ENCODE measurements around the gene FAM136A.

FAM136A gene

DNA sequence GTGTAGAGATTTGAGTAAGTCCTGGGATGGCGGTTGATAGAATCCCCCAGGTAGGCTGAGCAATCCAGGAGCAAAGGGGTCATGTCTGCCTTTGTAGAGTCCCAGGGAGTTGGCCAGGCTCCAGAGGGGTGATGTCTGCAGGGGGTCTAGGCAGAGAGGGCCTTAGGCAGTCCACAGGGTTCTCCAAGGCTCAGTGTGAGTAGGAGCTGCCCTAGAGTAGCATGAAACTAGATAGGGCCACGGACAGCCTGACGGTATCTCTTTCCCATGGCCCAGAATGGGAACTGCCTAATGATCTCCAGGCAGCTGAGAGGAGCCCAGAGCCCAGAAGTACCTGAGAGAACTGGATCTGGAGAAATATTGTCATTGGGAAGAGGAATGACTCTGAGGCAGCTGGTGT, 9.0 kb upstream of the FAM136A start:
- H3K14ac ChIP-seq (ENCODE audit: low read length in 2 of 2) = no peak overlapping the region
- H3K4me1 ChIP-seq (ENCODE audit: control insufficient read depth, insufficient read depth, low read depth, low read length) = no peaks in the 10 kb centered on the region
- WGBS = 92% methylated on average over 3 of the region's 3 CpGs

DNA sequence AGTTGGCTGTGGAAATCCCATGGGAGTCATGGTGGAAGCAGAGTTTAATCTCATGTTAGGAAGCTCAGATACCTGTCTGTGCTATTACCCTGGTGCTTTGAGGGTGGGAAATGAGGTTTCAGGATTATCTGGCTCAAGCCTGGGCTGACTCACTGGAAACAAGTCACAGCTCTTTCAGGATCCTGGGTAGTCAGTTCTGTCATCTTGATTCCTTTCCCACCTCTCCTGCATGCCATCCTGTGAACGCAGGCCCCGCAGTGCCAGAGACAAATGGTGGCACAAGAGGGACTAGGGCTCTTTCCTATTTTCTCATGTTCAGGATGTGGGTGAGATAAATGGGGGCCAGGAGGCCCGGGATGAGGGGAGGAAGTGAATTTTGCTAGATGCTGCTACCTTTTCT, 3.7 kb upstream of the FAM136A start:
- H2BK12ac ChIP-seq (ENCODE audit: low read length in 2 of 2) = no peak overlapping the region
- no peak overlapping the region for H3K9ac ChIP-seq (ENCODE audit: low read length)
- no peak overlapping the region for H4K91ac ChIP-seq (ENCODE audit: low read length)
- H3K18ac ChIP-seq (ENCODE audit: low read depth in 1 of 2, low read length in 2 of 2) = no peak overlapping the region
- peaks cover 9% of the 10 kb centered on the region for H3K79me1 ChIP-seq (replicated peaks; ENCODE audit: low read length, poor library complexity, severe bottlenecking)
- H3K4me2 ChIP-seq (ENCODE audit: low read length, poor library complexity, severe bottlenecking) = no peak overlapping the region
- H3K27ac ChIP-seq (ENCODE audit: low read length, poor library complexity, severe bottlenecking) = no peak overlapping the region
- WGBS = 46% methylated on average over 3 of the region's 3 CpGs
- peaks cover 4% of the 10 kb centered on the region for H3K4me1 ChIP-seq (ENCODE audit: control insufficient read depth, insufficient read depth, low read depth, low read length)
- H4K8ac ChIP-seq (ENCODE audit: low read length) = no peak overlapping the region
- H3K4ac ChIP-seq (ENCODE audit: low read depth in 1 of 2, low read length in 2 of 2) = no peak overlapping the region
- H3K9me3 ChIP-seq (ENCODE audit: control insufficient read depth, low read length) = no peaks in the 10 kb centered on the region
- DNase-seq = no peak
- H2BK15ac ChIP-seq (ENCODE audit: low read depth, poor library complexity, severe bottlenecking) = no peak overlapping the region
- H2BK5ac ChIP-seq (ENCODE audit: low read depth, low read length, poor library complexity, severe bottlenecking) = no peak overlapping the region
- no peak overlapping the region for H3K23ac ChIP-seq (ENCODE audit: low read length in 2 of 2)
- H3K4me3 ChIP-seq (ENCODE audit: insufficient read depth in 1 of 2, low read depth in 1 of 2, low read length in 2 of 2) = no peak overlapping the region
- peaks cover 0 to 9% of the 10 kb centered on the region in 2 experiments for H3K27me3 ChIP-seq (ENCODE audit: control insufficient read depth in 1 of 2, insufficient read depth in 1 of 2, low read length in 2 of 2)
- peaks cover 0 to 2% of the 10 kb centered on the region in 2 experiments for H3K36me3 ChIP-seq (ENCODE audit: control insufficient read depth in 1 of 2, insufficient read depth in 2 of 2, low read depth in 1 of 2, low read length in 2 of 2)
- H2BK120ac ChIP-seq (ENCODE audit: low read depth, low read length) = no peak overlapping the region
- H3K14ac ChIP-seq (ENCODE audit: low read length in 2 of 2) = no peak overlapping the region
- H2AK5ac ChIP-seq (ENCODE audit: low read length, severe bottlenecking) = no peak overlapping the region
- peak overlapping the region; percentile 47 for H2AFZ ChIP-seq (ENCODE audit: low read depth, low read length)

More for the DNA sequence above, 9.0 kb upstream of the FAM136A start:
- no peak overlapping the region for H4K8ac ChIP-seq (ENCODE audit: low read length)
- H3K18ac ChIP-seq (ENCODE audit: low read depth in 1 of 2, low read length in 2 of 2) = no peak overlapping the region
- no peak overlapping the region for H4K91ac ChIP-seq (ENCODE audit: low read length)
- no peak overlapping the region for H3K4ac ChIP-seq (ENCODE audit: low read depth in 1 of 2, low read length in 2 of 2)
- no peaks in the 10 kb centered on the region for H3K79me1 ChIP-seq (replicated peaks; ENCODE audit: low read length, poor library complexity, severe bottlenecking)
- no peak overlapping the region for H3K4me2 ChIP-seq (ENCODE audit: low read length, poor library complexity, severe bottlenecking)
- H2BK5ac ChIP-seq (ENCODE audit: low read depth, low read length, poor library complexity, severe bottlenecking) = no peak overlapping the region
- no peak for DNase-seq
- no peak overlapping the region for H3K4me3 ChIP-seq (ENCODE audit: insufficient read depth in 1 of 2, low read depth in 1 of 2, low read length in 2 of 2)
- no peaks in the 10 kb centered on the region for H3K36me3 ChIP-seq (ENCODE audit: control insufficient read depth in 1 of 2, insufficient read depth in 2 of 2, low read depth in 1 of 2, low read length in 2 of 2)
- no peak overlapping the region for H2BK12ac ChIP-seq (ENCODE audit: low read length in 2 of 2)
- H3K23ac ChIP-seq (ENCODE audit: low read length in 2 of 2) = no peak overlapping the region
- no peak overlapping the region for H2BK15ac ChIP-seq (ENCODE audit: low read depth, poor library complexity, severe bottlenecking)
- no peak overlapping the region for H2AFZ ChIP-seq (ENCODE audit: low read depth, low read length)
- peaks cover 0 to 15% of the 10 kb centered on the region in 2 experiments for H3K27me3 ChIP-seq (ENCODE audit: control insufficient read depth in 1 of 2, insufficient read depth in 1 of 2, low read length in 2 of 2)
- H3K27ac ChIP-seq (ENCODE audit: low read length, poor library complexity, severe bottlenecking) = no peak overlapping the region
- H3K9ac ChIP-seq (ENCODE audit: low read length) = no peak overlapping the region
- H2AK5ac ChIP-seq (ENCODE audit: low read length, severe bottlenecking) = no peak overlapping the region
- no peak overlapping the region for H2BK120ac ChIP-seq (ENCODE audit: low read depth, low read length)
- H3K9me3 ChIP-seq (ENCODE audit: control insufficient read depth, low read length) = no peaks in the 10 kb centered on the region

DNA sequence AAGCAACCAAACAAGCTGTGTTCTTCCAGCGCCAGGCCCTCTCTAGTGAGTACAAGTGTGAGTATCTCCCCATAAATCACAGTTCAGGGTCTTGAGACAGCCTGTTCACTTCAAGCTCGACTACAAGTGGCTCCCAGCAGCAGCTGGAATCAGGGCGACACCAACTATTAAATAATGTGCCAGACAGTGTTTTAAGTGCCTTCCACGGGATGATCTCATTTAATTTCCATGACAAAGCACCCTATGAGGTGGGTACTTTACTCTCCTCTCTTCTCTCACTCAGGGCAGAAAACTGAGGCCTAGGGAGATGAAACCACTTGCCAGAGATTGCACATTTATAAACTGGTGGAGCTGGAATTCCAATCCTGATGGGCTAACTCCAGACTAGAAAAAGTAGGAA, 2.6 kb upstream of the FAM136A start:
- no peak overlapping the region for H2AK5ac ChIP-seq (ENCODE audit: low read length, severe bottlenecking)
- no peak overlapping the region for H3K4me3 ChIP-seq (ENCODE audit: insufficient read depth in 1 of 2, low read depth in 1 of 2, low read length in 2 of 2)
- no peak overlapping the region for H3K9ac ChIP-seq (ENCODE audit: low read length)
- H3K9me3 ChIP-seq (ENCODE audit: control insufficient read depth, low read length) = no peaks in the 10 kb centered on the region
- 43% methylated on average over 4 of the region's 4 CpGs for WGBS
- no peak overlapping the region for H3K4ac ChIP-seq (ENCODE audit: low read depth in 1 of 2, low read length in 2 of 2)
- no peak overlapping the region for H3K23ac ChIP-seq (ENCODE audit: low read length in 2 of 2)
- no peak overlapping the region for H2BK120ac ChIP-seq (ENCODE audit: low read depth, low read length)
- H3K27ac ChIP-seq (ENCODE audit: low read length, poor library complexity, severe bottlenecking) = no peak overlapping the region
- H4K91ac ChIP-seq (ENCODE audit: low read length) = no peak overlapping the region
- no peak overlapping the region for H3K18ac ChIP-seq (ENCODE audit: low read depth in 1 of 2, low read length in 2 of 2)
- peaks cover 2 to 7% of the 10 kb centered on the region in 2 experiments for H3K36me3 ChIP-seq (ENCODE audit: control insufficient read depth in 1 of 2, insufficient read depth in 2 of 2, low read depth in 1 of 2, low read length in 2 of 2)
- no peak overlapping the region for H4K8ac ChIP-seq (ENCODE audit: low read length)
- no peak overlapping the region for H2BK5ac ChIP-seq (ENCODE audit: low read depth, low read length, poor library complexity, severe bottlenecking)
- H3K27me3 ChIP-seq (ENCODE audit: control insufficient read depth in 1 of 2, insufficient read depth in 1 of 2, low read length in 2 of 2) = peaks cover 0 to under 1% of the 10 kb centered on the region in 2 experiments
- H3K14ac ChIP-seq (ENCODE audit: low read length in 2 of 2) = no peak overlapping the region
- peaks cover 12% of the 10 kb centered on the region for H3K79me1 ChIP-seq (replicated peaks; ENCODE audit: low read length, poor library complexity, severe bottlenecking)
- H3K4me1 ChIP-seq (ENCODE audit: control insufficient read depth, insufficient read depth, low read depth, low read length) = peaks cover 4% of the 10 kb centered on the region
- H2BK12ac ChIP-seq (ENCODE audit: low read length in 2 of 2) = no peak overlapping the region
- no peak overlapping the region for H2AFZ ChIP-seq (ENCODE audit: low read depth, low read length)
- H3K4me2 ChIP-seq (ENCODE audit: low read length, poor library complexity, severe bottlenecking) = no peak overlapping the region
- no peak overlapping the region for H2BK15ac ChIP-seq (ENCODE audit: low read depth, poor library complexity, severe bottlenecking)
- peak; percentile 47 for DNase-seq

DNA sequence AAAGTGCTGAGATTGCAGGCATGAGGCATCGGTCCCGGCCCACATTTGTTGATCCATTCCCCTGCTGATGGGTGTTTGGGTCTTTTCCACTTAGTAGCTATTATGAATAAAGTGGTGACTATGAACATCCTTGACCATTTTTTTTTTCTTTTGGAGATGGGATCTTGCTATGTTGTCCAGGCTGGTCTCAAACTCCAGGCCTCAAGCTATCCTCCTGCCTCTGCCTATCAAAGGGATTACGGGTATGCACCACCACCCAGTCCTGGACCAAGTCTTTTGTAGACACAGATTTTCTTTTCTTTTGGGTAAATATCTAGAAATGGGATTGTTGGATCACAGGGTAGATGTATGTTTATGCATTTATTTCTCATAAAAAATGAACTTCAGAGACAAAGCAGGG, 1.3 kb upstream of the FAM136A start:
- Histone ChIP-seq H3K4ac (ENCODE audit: low read depth in 1 of 2, low read length in 2 of 2) (no peak overlapping the region), H2AK5ac (ENCODE audit: low read length, severe bottlenecking) (no peak overlapping the region), H2BK15ac (ENCODE audit: low read depth, poor library complexity, severe bottlenecking) (no peak overlapping the region), H3K23ac (ENCODE audit: low read length in 2 of 2) (no peak overlapping the region), H2BK5ac (ENCODE audit: low read depth, low read length, poor library complexity, severe bottlenecking) (no peak overlapping the region), H3K9ac (ENCODE audit: low read length) (no peak overlapping the region), H4K8ac (ENCODE audit: low read length) (no peak overlapping the region), H3K79me1 (replicated peaks; ENCODE audit: low read length, poor library complexity, severe bottlenecking) (peaks cover 16% of the 10 kb centered on the region), H3K9me3 (ENCODE audit: control insufficient read depth, low read length) (no peaks in the 10 kb centered on the region), H3K14ac (ENCODE audit: low read length in 2 of 2) (no peak overlapping the region), H3K27me3 (ENCODE audit: control insufficient read depth in 1 of 2, insufficient read depth in 1 of 2, low read length in 2 of 2) (no peaks in the 10 kb centered on the region), H3K36me3 (ENCODE audit: control insufficient read depth in 1 of 2, insufficient read depth in 2 of 2, low read depth in 1 of 2, low read length in 2 of 2) (peaks cover 12 to 14% of the 10 kb centered on the region in 2 experiments), H4K91ac (ENCODE audit: low read length) (no peak overlapping the region), H3K18ac (ENCODE audit: low read depth in 1 of 2, low read length in 2 of 2) (no peak overlapping the region), H3K4me2 (ENCODE audit: low read length, poor library complexity, severe bottlenecking) (no peak overlapping the region), H3K27ac (ENCODE audit: low read length, poor library complexity, severe bottlenecking) (no peak overlapping the region), H2AFZ (ENCODE audit: low read depth, low read length) (no peak overlapping the region), H3K4me1 (ENCODE audit: control insufficient read depth, insufficient read depth, low read depth, low read length) (peaks cover 4% of the 10 kb centered on the region), H3K4me3 (ENCODE audit: insufficient read depth in 1 of 2, low read depth in 1 of 2, low read length in 2 of 2) (no peak overlapping the region), H2BK120ac (ENCODE audit: low read depth, low read length) (no peak overlapping the region), H2BK12ac (ENCODE audit: low read length in 2 of 2) (no peak overlapping the region)
- DNase-seq = no peak
- WGBS = 79% methylated on average over 3 of the region's 3 CpGs
